Retinal pigment epithelial cell (primary cell): ENCODE measurements around the gene ST8SIA4.
"Not testable (repeated sequence)": the region's sequence is repeated elsewhere in the genome, so short reads cannot be mapped to it uniquely, and the experiment has no call there.

Experiments
- DNase-seq: peaks from one replicate; pipeline ENCODE4 v3.0.0-alpha.2; 2010; ENCODE audit warnings: low read depth
- H3K4me3 ChIP-seq: 2 replicates; pipeline ENCODE4 v1.5.1; 2011; ENCODE audit warnings: mild to moderate bottlenecking, low read length, control low read depth, moderate library complexity
- CTCF ChIP-seq: conservative IDR thresholded peaks from 2 replicates; pipeline ENCODE4 v1.5.1; 2011; ENCODE audit warnings: low read depth, low read length, control low read depth, inconsistent platforms

Gene ST8SIA4

GRCh38 chr5:100790170-100790665, 112.9 kb downstream of the ST8SIA4 start:
- no peak for DNase-seq
- no peak overlapping the region for H3K4me3 ChIP-seq
- peak; percentile 21 for TF ChIP-seq CTCF

- no peak overlapping the region for H3K4me3 ChIP-seq
- no peak for DNase-seq
- TF ChIP-seq CTCF: no peak
These were observed 113.4 kb downstream of the ST8SIA4 start for GRCh38 chr5:100789694-100790093.

GRCh38 chr5:100788417-100788816, 114.7 kb downstream of the ST8SIA4 start:
- TF ChIP-seq CTCF: no peak
- no peak overlapping the region for H3K4me3 ChIP-seq
- DNase-seq: no peak

- no peak for TF ChIP-seq CTCF
- no peak overlapping the region for H3K4me3 ChIP-seq
- no peak for DNase-seq
These were observed 115.4 kb downstream of the ST8SIA4 start for GRCh38 chr5:100787648-100788047.

- DNase-seq, H3K4me3 ChIP-seq: not testable (repeated sequence)
These were observed 117.5 kb downstream of the ST8SIA4 start for GRCh38 chr5:100785536-100785935.

- TF ChIP-seq CTCF: no peak
- no peak for DNase-seq
- no peak overlapping the region for H3K4me3 ChIP-seq
These were observed 122.7 kb downstream of the ST8SIA4 start for GRCh38 chr5:100780376-100780870.

GRCh38 chr5:100779669-100780375, 123.3 kb downstream of the ST8SIA4 start:
- no peak for DNase-seq
- TF ChIP-seq CTCF: no peak
- no peak overlapping the region for H3K4me3 ChIP-seq
